Suprapubic skin (tissue), 3 donors: ENCODE data around the gene CAPZB.
"Not testable (repeated sequence)": the region's sequence is repeated elsewhere in the genome, so short reads cannot be mapped to it uniquely, and the experiment has no call there.

Source experiments
- CTCF ChIP-seq, 2 donors: fragments of 200-600 bp in 1 of 2; fragments of 450-650 bp in 1 of 2; sonication (generic) in 1 of 2; IDR thresholded peaks; one replicate each; pipeline ENCODE4 v1.5.1; 2016 to 2019; ENCODE audit warnings: antibody characterized with exemption in 2 of 2, mild to moderate bottlenecking in 1 of 2, moderate library complexity in 1 of 2
- POLR2AphosphoS5 ChIP-seq, 3 donors: sonication (generic); formaldehyde crosslinking; IDR thresholded peaks; one replicate each; pipeline ENCODE4 v1.6.1; 2017; ENCODE audit warnings: antibody characterized with exemption in 3 of 3

GRCh38 chr1:19509647-19510046, 24.3 kb upstream of the CAPZB start:
- not testable (repeated sequence) for TF ChIP-seq CTCF, POLR2AphosphoS5 (IDR thresholded peaks at IDR 0.05)
